Measurements from ENCODE around the gene ZACN.

- TF ChIP-seq REST (IDR thresholded peaks at IDR 0.05; ENCODE audit: insufficient read depth in 1 of 2, low read depth in 2 of 2, low read length in 2 of 2) (no peak), POLR2AphosphoS5 (IDR thresholded peaks at IDR 0.05; ENCODE audit: low read depth, low read length) (no peak), TAF1 (IDR thresholded peaks at IDR 0.05; ENCODE audit: borderline replicate concordance, insufficient read depth, low read length) (no peak), FOXP2 (optimal IDR thresholded peaks at IDR 0.05; ENCODE audit: borderline replicate concordance, extremely low read depth, extremely low read length, insufficient read depth) (no peak)
These were observed 53.0 kb downstream of the ZACN start for GRCh38 chr17:76131692-76132573.
